Stimulated activated CD4-positive, alpha-beta T cell treated with anti-CD3 and anti-CD28 coated beads, Interleukin-1b, Interleukin-23, amount 100 ng/mL, for 48 hours (primary cell): ENCODE measurements around the gene SUPT20HL1.
"Not testable (repeated sequence)": the region's sequence is repeated elsewhere in the genome, so short reads cannot be mapped to it uniquely, and the experiment has no call there.

ENCODE experiments used
- DNase-seq: peaks from one replicate; pipeline ENCODE4 v3.0.0-alpha.2; 2020

SUPT20HL1 gene

GRCh38 chrX:24364326-24364725, 3.9 kb downstream of the SUPT20HL1 start:
- DNase-seq, result no peak

- DNase-seq, result no peak
These were observed 4.6 kb downstream of the SUPT20HL1 start for GRCh38 chrX:24364851-24365538.

- DNase-seq, result not testable (repeated sequence)
These were observed 6.4 kb downstream of the SUPT20HL1 start for GRCh38 chrX:24366762-24367400.

GRCh38 chrX:24369816-24370215, 9.4 kb downstream of the SUPT20HL1 start:
- no peak for DNase-seq

GRCh38 chrX:24371391-24371972, 11.0 kb downstream of the SUPT20HL1 start:
- DNase-seq, result peak; percentile 57

GRCh38 chrX:24372021-24372763, 11.8 kb downstream of the SUPT20HL1 start:
- DNase-seq, result no peak

GRCh38 chrX:24375600-24376131, 15.2 kb downstream of the SUPT20HL1 start:
- no peak for DNase-seq

- no peak for DNase-seq
These were observed 16.0 kb downstream of the SUPT20HL1 start for GRCh38 chrX:24376403-24376802.

GRCh38 chrX:24377195-24377594, 16.8 kb downstream of the SUPT20HL1 start:
- DNase-seq, result no peak

- DNase-seq, result no peak
These were observed 17.6 kb downstream of the SUPT20HL1 start for GRCh38 chrX:24377911-24378468.

- no peak for DNase-seq
These were observed 18.3 kb downstream of the SUPT20HL1 start for GRCh38 chrX:24378706-24379105.

- DNase-seq, result no peak
These were observed 20.1 kb downstream of the SUPT20HL1 start for GRCh38 chrX:24380262-24381187.

GRCh38 chrX:24382315-24382714, 21.9 kb downstream of the SUPT20HL1 start:
- DNase-seq, result not testable (repeated sequence)

GRCh38 chrX:24387724-24388123, 27.3 kb downstream of the SUPT20HL1 start:
- no peak for DNase-seq

GRCh38 chrX:24391389-24391788, 30.9 kb downstream of the SUPT20HL1 start:
- DNase-seq, result no peak

- no peak for DNase-seq
These were observed 31.4 kb downstream of the SUPT20HL1 start for GRCh38 chrX:24391843-24392242.

- no peak for DNase-seq
These were observed 32.3 kb downstream of the SUPT20HL1 start for GRCh38 chrX:24392709-24393108.

- DNase-seq, result peak; percentile 15
These were observed 35.3 kb downstream of the SUPT20HL1 start for GRCh38 chrX:24395775-24396174.

- DNase-seq, result no peak
These were observed 35.9 kb downstream of the SUPT20HL1 start for GRCh38 chrX:24396236-24396930.

- DNase-seq, result no peak
These were observed 36.5 kb downstream of the SUPT20HL1 start for GRCh38 chrX:24396931-24397279.

- DNase-seq, result no peak
These were observed 38.3 kb downstream of the SUPT20HL1 start for GRCh38 chrX:24398766-24399165.
